Astrocyte of the spinal cord (primary cell): ENCODE measurements around the gene ARHGAP45.
"Not testable (repeated sequence)": the region's sequence is repeated elsewhere in the genome, so short reads cannot be mapped to it uniquely, and the experiment has no call there.

Experiments used
- DNase-seq: peaks from one replicate; pipeline ENCODE4 v3.0.0; 2011; ENCODE audit warnings: low read depth, low spot score
- H3K4me3 ChIP-seq: 2 replicates; pipeline ENCODE4 v1.5.1; 2011; ENCODE audit warnings: low read depth, mild to moderate bottlenecking, low read length, moderate library complexity
- CTCF ChIP-seq: IDR thresholded peaks from 2 replicates; pipeline ENCODE4 v1.5.1; 2012; ENCODE audit warnings: low read depth, mild to moderate bottlenecking, low read length, inconsistent platforms
- in situ Hi-C: cut with HindIII; loops from 2 replicates; pipeline ENCODE4 v1.10.0; 2017; ENCODE audit warnings: low sequenced_read_pairs

The ARHGAP45 gene

DNA sequence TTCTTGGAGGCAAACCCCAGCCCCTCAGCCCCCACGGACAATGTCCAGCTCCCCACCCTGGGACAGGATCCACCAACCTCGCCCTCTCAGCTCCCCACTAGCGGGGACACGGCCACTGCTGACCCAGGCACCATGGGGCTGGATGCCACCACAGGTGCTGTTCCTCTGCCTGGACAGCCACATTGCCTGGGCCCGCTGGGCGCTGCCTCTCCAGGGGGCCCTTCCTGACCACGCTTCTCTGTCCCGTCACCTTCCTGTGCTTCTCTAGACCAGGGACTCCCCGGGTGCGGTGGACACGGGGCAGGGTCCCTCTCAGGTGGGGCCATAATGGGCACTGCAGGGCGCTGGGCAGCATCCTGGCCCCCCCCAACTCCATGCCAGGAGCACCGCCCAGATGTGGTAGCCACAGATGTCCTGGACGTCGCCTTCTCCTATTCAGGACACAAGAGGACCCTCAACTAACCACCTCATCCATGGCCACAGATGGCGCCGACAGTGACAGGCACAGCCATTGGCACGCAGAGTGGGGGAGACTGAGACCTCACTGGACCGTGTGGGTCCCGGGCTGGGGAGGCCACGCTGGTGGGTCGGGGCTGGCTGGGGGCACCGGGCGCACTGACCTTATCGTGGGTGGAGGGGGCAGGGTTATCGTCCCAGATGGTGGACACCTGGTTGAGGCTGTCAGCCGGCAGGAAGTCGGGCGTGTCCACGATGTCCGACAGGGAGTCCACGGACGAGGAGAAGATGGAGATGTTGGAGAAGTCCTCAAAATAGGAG lies 60.2 kb downstream of the ARHGAP45 start:
- no peak for DNase-seq
- no peak for TF ChIP-seq CTCF
- in situ Hi-C loops, result no loop called here
- H3K4me3 ChIP-seq, result no peak overlapping the region

DNA sequence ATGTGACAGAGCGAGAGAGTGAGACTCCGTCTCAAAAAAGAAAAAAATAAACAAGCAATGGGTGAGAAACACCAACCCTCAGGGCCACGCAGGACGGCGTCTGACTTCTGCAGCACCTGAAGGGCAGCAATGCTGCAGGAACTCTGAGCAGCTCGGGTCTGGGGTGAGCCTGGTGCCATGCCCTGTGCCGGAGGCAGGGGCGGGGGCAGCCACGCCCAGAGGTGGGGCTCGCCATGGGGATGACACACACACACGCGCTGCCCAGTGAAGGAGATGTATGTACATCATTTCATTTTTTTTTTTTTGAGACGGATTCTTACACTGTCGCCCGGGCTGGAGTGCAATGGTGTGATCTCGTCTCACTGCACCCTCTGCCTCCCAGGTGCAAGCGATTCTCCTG lies 61.1 kb downstream of the ARHGAP45 start:
- TF ChIP-seq CTCF, result no peak
- in situ Hi-C loops, result no loop called here
- H3K4me3 ChIP-seq, result no peak overlapping the region
- DNase-seq, result no peak

DNA sequence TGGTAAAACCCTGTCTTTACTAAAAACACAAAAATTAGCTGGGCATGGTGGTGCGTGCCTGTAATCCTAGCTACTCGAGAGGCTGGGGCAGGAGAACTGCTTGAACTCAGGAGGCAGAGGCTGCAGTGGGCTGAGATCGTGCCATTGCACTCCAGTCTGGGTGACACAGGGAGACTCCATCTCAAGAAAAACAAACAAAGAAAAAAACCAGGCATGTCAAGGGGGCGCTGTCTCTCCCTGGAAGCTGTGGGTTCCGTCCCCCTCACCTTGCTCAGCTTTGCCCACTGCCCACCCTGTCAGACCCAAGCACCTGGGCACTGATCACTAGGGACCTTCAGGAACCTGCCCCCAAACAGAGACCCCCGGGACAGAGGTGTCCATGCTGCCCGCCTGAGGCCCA lies 62.1 kb downstream of the ARHGAP45 start:
- DNase-seq, in situ Hi-C loops, H3K4me3 ChIP-seq: not testable (repeated sequence)
- TF ChIP-seq CTCF, result peak; percentile 1

DNA sequence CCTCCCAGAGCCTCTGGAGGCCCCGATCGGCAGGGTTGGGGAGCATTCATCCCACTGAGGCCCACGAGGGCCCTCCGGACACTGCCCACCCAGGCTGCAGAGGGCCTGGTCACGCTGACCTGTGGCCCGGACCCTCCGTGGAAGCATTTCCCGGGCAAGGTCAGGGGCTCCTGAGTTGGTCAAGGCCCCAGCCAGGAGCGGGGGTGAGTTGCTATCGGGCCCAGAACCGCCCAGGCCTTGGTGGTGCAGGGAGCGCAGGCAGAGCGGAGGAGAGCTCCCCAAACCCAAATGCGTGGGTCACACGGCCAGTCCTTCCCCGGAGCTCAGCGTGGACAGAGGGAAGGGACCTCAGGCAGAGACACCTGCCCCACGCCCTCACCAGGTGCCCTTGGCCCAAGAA lies 62.6 kb downstream of the ARHGAP45 start:
- no peak for DNase-seq
- in situ Hi-C loops, result no loop called here
- H3K4me3 ChIP-seq, result no peak overlapping the region
- TF ChIP-seq CTCF, result no peak

DNA sequence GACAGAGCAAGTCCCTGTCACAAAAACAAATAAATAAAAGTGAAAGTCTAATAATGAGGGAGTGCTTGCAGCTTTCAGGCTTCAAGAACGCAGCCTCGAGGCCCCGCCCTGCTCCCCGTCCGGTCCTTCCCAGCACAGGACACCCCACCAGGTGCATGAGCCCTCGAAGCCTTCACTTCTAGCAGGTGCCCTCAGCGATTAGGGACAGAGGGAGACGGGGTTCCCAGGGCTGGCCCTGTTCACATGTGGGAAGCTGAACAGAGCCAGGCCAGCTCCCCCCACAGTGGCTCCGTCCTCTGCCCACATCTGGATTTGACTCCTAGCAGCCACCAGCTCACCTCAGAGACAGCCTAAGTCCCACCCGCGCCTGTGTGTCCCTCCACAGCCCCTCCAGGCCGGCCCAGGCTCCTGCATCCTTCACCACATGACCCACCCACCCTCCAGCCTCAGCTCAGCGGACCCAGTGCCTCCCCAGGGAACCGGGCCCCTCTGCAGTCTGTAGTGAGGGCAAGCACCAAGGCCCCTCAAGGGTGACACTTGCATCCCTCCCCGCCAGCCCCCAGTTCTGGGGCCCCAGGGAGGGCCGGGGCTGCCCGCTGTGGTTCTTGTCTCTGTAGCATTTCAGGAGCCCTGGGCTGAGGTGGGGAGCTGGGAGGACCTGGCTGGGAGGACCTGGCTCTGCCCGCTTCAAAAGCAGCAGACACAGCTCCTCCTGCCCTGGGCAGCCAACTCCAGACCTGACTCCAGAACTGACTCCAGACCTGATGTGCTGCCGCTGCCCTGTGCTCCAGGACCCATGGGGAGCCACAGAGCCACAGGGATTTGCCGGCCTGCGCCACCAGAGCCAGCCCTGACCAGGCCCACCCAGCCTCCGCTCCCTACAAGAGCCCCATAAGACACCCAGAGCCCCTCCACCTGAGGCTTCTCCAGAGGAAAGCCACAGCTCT lies 64.1 kb downstream of the ARHGAP45 start:
- H3K4me3 ChIP-seq, result peak overlapping the region; percentile 77
- in situ Hi-C loops, result no loop called here
- no peak for TF ChIP-seq CTCF
- no peak for DNase-seq

DNA sequence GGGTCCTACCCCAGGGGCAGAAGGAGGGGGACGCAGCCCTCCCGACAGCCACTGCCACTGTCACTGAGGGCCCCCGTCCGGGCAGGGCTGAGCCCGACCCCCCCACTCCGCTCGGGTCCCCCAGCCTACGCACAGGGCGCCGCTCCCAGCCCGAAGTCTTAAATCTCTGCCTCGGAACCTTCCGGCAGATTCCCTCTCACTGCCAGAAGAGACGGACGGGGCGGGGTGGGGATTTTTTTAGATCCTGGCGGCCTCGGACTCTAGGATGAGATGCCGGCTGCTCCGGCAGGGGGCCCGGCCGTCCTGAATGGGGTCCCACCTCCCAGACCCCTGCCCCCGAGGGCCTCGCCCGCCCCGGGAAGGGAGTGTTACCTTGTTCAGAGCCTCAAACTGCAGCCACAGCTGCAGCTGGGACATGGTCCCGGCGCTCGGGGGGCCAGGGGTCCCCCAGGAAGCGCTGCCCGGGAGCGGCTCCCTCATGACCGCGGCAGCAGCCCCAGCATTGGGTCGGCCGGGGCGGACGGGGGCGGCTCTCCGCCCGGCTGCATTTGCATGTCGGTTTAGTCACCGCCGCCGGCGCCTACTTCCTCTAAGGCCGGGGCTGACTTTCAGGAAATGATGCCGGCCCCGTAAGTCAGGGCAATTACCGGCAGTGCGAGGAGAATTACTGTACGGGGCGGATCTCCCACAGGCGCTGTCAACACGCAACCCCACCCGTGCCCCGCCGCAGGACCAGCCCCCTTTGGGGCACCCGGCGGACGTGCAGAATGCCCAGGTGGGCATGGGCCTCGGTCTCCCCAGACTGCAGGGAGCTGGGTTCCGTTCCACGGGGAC lies 65.0 kb downstream of the ARHGAP45 start:
- peak; percentile 14 for TF ChIP-seq CTCF
- in situ Hi-C loops, result no loop called here
- DNase-seq, result peak; percentile 90
- H3K4me3 ChIP-seq, result peak overlapping the region; percentile 77
